Suprapubic skin (tissue), 4 donors: ENCODE results near the gene ZNF490. TPM values are rescaled to one million over a fixed set of nuclear protein-coding genes. Genes with fewer than 3 reads are reported as not detected.
"Not testable (repeated sequence)": the region's sequence is repeated elsewhere in the genome, so short reads cannot be mapped to it uniquely, and the experiment has no call there.

Experiments used
- DNase-seq, 2 donors: peaks; one replicate each; pipeline ENCODE4 v3.0.0-alpha.2; 2019; ENCODE audit warnings: low spot score in 2 of 2
- H3K27ac ChIP-seq: fragments of 200-600 bp; sonication (generic); one replicate; pipeline ENCODE4 v1.5.1; 2019
- H3K27me3 ChIP-seq: fragments of 200-600 bp; sonication (generic); one replicate; pipeline ENCODE4 v1.5.1; 2019
- H3K36me3 ChIP-seq: fragments of 200-600 bp; sonication (generic); one replicate; pipeline ENCODE4 v1.5.1; 2019
- H3K4me1 ChIP-seq: fragments of 200-600 bp; sonication (generic); one replicate; pipeline ENCODE4 v1.5.1; 2019
- H3K4me3 ChIP-seq: fragments of 200-600 bp; sonication (generic); one replicate; pipeline ENCODE4 v1.5.1; 2019; ENCODE audit warnings: mild to moderate bottlenecking
- H3K9me3 ChIP-seq: fragments of 200-600 bp; sonication (generic); one replicate; pipeline ENCODE4 v1.5.1; 2019
- EP300 ChIP-seq: sonication (generic); formaldehyde crosslinking; IDR thresholded peaks from one replicate; pipeline ENCODE4 v1.6.1; 2017; ENCODE audit warnings: antibody characterized with exemption
- POLR2A ChIP-seq, 2 donors: fragments of 450-650 bp; IDR thresholded peaks; one replicate each; pipeline ENCODE4 v1.6.1; 2017; ENCODE audit warnings: antibody characterized with exemption in 2 of 2, mild to moderate bottlenecking in 2 of 2, moderate library complexity in 2 of 2
- POLR2AphosphoS5 ChIP-seq, 3 donors: sonication (generic); formaldehyde crosslinking; IDR thresholded peaks; one replicate each; pipeline ENCODE4 v1.6.1; 2017; ENCODE audit warnings: antibody characterized with exemption in 3 of 3
- WGBS: methylation state at CpG from one replicate; pipeline ENCODE4 v1.1.5; 2018; 5-methylcytosine and 5-hydroxymethylcytosine counted together
- total RNA-seq, 4 donors: library from RNA; depleted of rRNA; stranded (reverse); fragments of >200 nt; gene quantifications; one replicate each; pipeline ENCODE4 v1.1.0, GENCODE V29; 2016
- TF ChIP-seq, protein P1 (sequence below), 2 donors: fragments of 200-600 bp in 1 of 2; fragments of 450-650 bp in 1 of 2; sonication (generic) in 1 of 2; IDR thresholded peaks; one replicate each; pipeline ENCODE4 v1.5.1; 2016 to 2019; ENCODE audit warnings: antibody characterized with exemption in 2 of 2, mild to moderate bottlenecking in 1 of 2, moderate library complexity in 1 of 2

ZNF490 gene
- total RNA-seq, 4 donors from 2014 or later, result 5.0 to 9.3 (median 7.0) TPM

GRCh38 chr19:12629215-12629614 is 18.6 kb upstream of the ZNF490 start:
- no peak overlapping the region for H3K4me3 ChIP-seq
- no peaks in the 10 kb centered on the region for H3K4me1 ChIP-seq
- H3K36me3 ChIP-seq, result peaks cover 68% of the 10 kb centered on the region
- WGBS, result over 99% methylated on average over 7 of the region's 7 CpGs
- no peak for TF ChIP-seq EP300
- no peak for TF ChIP-seq POLR2AphosphoS5 (IDR thresholded peaks at IDR 0.05)
- no peak for TF ChIP-seq POLR2A (IDR thresholded peaks at IDR 0.05)
- H3K9me3 ChIP-seq, result peaks cover 11% of the 10 kb centered on the region
- DNase-seq, result no peak
- H3K27me3 ChIP-seq, result no peaks in the 10 kb centered on the region
- no peak overlapping the region for H3K27ac ChIP-seq

DNA sequence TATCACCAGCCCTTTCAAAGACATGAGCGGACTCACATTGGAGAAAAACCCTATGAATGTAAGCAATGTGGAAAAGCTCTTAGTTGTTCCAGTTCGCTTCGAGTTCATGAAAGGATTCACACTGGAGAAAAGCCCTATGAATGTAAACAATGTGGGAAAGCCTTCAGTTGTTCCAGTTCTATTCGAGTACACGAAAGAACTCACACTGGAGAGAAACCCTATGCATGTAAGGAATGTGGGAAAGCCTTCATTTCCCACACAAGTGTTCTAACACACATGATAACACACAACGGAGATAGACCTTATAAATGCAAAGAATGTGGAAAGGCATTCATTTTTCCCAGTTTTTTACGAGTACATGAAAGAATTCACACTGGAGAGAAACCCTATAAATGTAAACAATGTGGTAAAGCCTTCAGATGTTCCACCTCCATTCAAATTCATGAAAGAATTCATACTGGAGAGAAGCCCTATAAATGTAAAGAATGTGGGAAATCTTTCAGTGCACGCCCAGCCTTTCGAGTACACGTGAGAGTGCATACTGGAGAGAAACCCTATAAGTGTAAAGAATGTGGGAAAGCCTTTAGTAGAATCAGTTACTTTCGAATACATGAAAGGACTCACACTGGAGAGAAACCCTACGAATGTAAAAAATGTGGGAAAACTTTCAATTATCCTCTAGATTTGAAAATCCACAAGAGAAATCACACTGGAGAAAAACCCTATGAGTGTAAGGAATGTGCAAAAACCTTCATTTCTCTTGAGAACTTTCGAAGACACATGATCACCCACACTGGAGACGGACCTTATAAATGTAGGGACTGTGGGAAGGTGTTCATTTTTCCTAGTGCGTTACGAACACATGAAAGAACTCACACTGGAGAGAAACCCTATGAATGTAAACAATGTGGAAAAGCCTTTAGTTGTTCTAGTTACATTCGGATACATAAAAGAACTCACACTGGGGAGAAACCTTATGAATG is 17.7 kb upstream of the ZNF490 start:
- H3K9me3 ChIP-seq, result peaks cover 11% of the 10 kb centered on the region
- H3K36me3 ChIP-seq, result peaks cover 74% of the 10 kb centered on the region
- TF ChIP-seq POLR2A (IDR thresholded peaks at IDR 0.05) (no peak), POLR2AphosphoS5 (IDR thresholded peaks at IDR 0.05) (no peak), EP300 (no peak)
- TF ChIP-seq, protein P1, sequence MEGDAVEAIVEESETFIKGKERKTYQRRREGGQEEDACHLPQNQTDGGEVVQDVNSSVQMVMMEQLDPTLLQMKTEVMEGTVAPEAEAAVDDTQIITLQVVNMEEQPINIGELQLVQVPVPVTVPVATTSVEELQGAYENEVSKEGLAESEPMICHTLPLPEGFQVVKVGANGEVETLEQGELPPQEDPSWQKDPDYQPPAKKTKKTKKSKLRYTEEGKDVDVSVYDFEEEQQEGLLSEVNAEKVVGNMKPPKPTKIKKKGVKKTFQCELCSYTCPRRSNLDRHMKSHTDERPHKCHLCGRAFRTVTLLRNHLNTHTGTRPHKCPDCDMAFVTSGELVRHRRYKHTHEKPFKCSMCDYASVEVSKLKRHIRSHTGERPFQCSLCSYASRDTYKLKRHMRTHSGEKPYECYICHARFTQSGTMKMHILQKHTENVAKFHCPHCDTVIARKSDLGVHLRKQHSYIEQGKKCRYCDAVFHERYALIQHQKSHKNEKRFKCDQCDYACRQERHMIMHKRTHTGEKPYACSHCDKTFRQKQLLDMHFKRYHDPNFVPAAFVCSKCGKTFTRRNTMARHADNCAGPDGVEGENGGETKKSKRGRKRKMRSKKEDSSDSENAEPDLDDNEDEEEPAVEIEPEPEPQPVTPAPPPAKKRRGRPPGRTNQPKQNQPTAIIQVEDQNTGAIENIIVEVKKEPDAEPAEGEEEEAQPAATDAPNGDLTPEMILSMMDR (IDR thresholded peaks at IDR 0.05), result no peak
- no peak overlapping the region for H3K27ac ChIP-seq
- H3K4me3 ChIP-seq, result no peak overlapping the region
- no peaks in the 10 kb centered on the region for H3K27me3 ChIP-seq
- H3K4me1 ChIP-seq, result no peaks in the 10 kb centered on the region
- 97% methylated on average over 17 of the region's 17 CpGs for WGBS
- DNase-seq, result no peak

GRCh38 chr19:12626958-12627357 is 16.3 kb upstream of the ZNF490 start:
- WGBS, result 97% methylated on average over 8 of the region's 8 CpGs
- peaks cover 11% of the 10 kb centered on the region for H3K9me3 ChIP-seq
- TF ChIP-seq POLR2AphosphoS5 (IDR thresholded peaks at IDR 0.05) (no peak), EP300 (no peak), POLR2A (IDR thresholded peaks at IDR 0.05) (no peak)
- TF ChIP-seq, protein P1 (IDR thresholded peaks at IDR 0.05), result no peak

GRCh38 chr19:12623361-12624031 is 12.9 kb upstream of the ZNF490 start:
- Histone ChIP-seq H3K27ac (no peak overlapping the region), H3K36me3 (peaks cover 49% of the 10 kb centered on the region), H3K4me1 (no peaks in the 10 kb centered on the region), H3K9me3 (peaks cover 6% of the 10 kb centered on the region), H3K27me3 (no peaks in the 10 kb centered on the region), H3K4me3 (no peak overlapping the region)
- WGBS, result 87% methylated on average over 4 of the region's 4 CpGs
- DNase-seq, result no peak
- no peak for TF ChIP-seq POLR2A (IDR thresholded peaks at IDR 0.05)
- no peak for TF ChIP-seq EP300
- TF ChIP-seq POLR2AphosphoS5 (IDR thresholded peaks at IDR 0.05), result no peak
- TF ChIP-seq, protein P1 (IDR thresholded peaks at IDR 0.05), result no peak

More at GRCh38 chr19:12626958-12627357, 16.3 kb upstream of the ZNF490 start:
- Histone ChIP-seq H3K4me3 (no peak overlapping the region), H3K27me3 (no peaks in the 10 kb centered on the region), H3K36me3 (peaks cover 72% of the 10 kb centered on the region), H3K27ac (no peak overlapping the region), H3K4me1 (no peaks in the 10 kb centered on the region)
- DNase-seq, result no peak

GRCh38 chr19:12621253-12622024 is 10.8 kb upstream of the ZNF490 start:
- peaks cover 33% of the 10 kb centered on the region for H3K36me3 ChIP-seq
- not testable (repeated sequence) for H3K4me3 ChIP-seq, H3K27me3 ChIP-seq, H3K9me3 ChIP-seq, H3K27ac ChIP-seq, DNase-seq, H3K4me1 ChIP-seq
- 65% methylated on average over 26 of the region's 26 CpGs for WGBS
